ENCODE data around the gene CDH4.

GRCh38 chr20:61903575-61904340, 651.7 kb downstream of the CDH4 start:
- TF ChIP-seq POLR2A (IDR thresholded peaks at IDR 0.05; ENCODE audit: low read length) (no peak), GATA1 (IDR thresholded peaks at IDR 0.05; ENCODE audit: low read depth, low read length) (no peak)
